Endometrial microvascular endothelial cells (primary cell): ENCODE results near the gene EPSTI1. TPM values are rescaled to one million over a fixed set of nuclear protein-coding genes. Genes with fewer than 3 reads are reported as not detected.
"Not testable (repeated sequence)": the region's sequence is repeated elsewhere in the genome, so short reads cannot be mapped to it uniquely, and the experiment has no call there.

Experiments
- in situ Hi-C: cut with HindIII; loops from 2 replicates; pipeline ENCODE4 v1.10.0; 2017; ENCODE audit warnings: low sequenced_read_pairs, low pct_unique_long_range_greater_than_20kb; ENCODE audit errors: inconsistent ontology term
- total RNA-seq: library from RNA; depleted of rRNA; stranded (reverse); fragments of >200 nt; gene quantifications from one replicate; pipeline ENCODE4 v1.2.3, GENCODE V29; 2015; ENCODE audit errors: inconsistent ontology term

EPSTI1 gene
- total RNA-seq, 1 donor from 2014 or later: 7.4 TPM

- in situ Hi-C loops: no loop called here
Measured at GRCh38 chr13:43006893-43007631, 15.0 kb upstream of the EPSTI1 start.

GRCh38 chr13:43005460-43006236 lies 13.6 kb upstream of the EPSTI1 start:
- in situ Hi-C loops: no loop called here

- in situ Hi-C loops: no loop called here
Measured at GRCh38 chr13:43003729-43004128, 11.7 kb upstream of the EPSTI1 start.

GRCh38 chr13:43003010-43003409 lies 11.0 kb upstream of the EPSTI1 start:
- in situ Hi-C loops: no loop called here

GRCh38 chr13:43002021-43002420 lies 10.0 kb upstream of the EPSTI1 start:
- in situ Hi-C loops: no loop called here

- in situ Hi-C loops: no loop called here
Measured at GRCh38 chr13:43000676-43001075, 8.6 kb upstream of the EPSTI1 start.

GRCh38 chr13:42999491-42999890 lies 7.5 kb upstream of the EPSTI1 start:
- in situ Hi-C loops: no loop called here

- in situ Hi-C loops: no loop called here
Measured at GRCh38 chr13:42997381-42997780, 5.3 kb upstream of the EPSTI1 start.

GRCh38 chr13:42996584-42996983 lies 4.5 kb upstream of the EPSTI1 start:
- in situ Hi-C loops: no loop called here

GRCh38 chr13:42994878-42995277 lies 2.8 kb upstream of the EPSTI1 start:
- in situ Hi-C loops: no loop called here

GRCh38 chr13:42992764-42993122 lies 702 bp upstream of the EPSTI1 start:
- in situ Hi-C loops: no loop called here

- in situ Hi-C loops: not testable (repeated sequence)
Measured at GRCh38 chr13:42991233-42991897, 676 bp downstream of the EPSTI1 start.

GRCh38 chr13:42990291-42991232 lies 1.5 kb downstream of the EPSTI1 start:
- in situ Hi-C loops: no loop called here

- in situ Hi-C loops: no loop called here
Measured at GRCh38 chr13:42986176-42986574, 5.9 kb downstream of the EPSTI1 start.

GRCh38 chr13:42985312-42986175 lies 6.5 kb downstream of the EPSTI1 start:
- in situ Hi-C loops: no loop called here

GRCh38 chr13:42984691-42985090 lies 7.3 kb downstream of the EPSTI1 start:
- in situ Hi-C loops: no loop called here

- in situ Hi-C loops: no loop called here
Measured at GRCh38 chr13:42984026-42984425, 8.0 kb downstream of the EPSTI1 start.

- in situ Hi-C loops: no loop called here
Measured at GRCh38 chr13:42981853-42982252, 10.2 kb downstream of the EPSTI1 start.
